Ishikawa (cell line): ENCODE measurements around the gene ST6GALNAC3.

Source experiments
- EP300 ChIP-seq: IDR thresholded peaks from 2 replicates; pipeline ENCODE4 v1.6.1; 2012; ENCODE audit warnings: borderline replicate concordance
- RAD21 ChIP-seq: IDR thresholded peaks from 2 replicates; pipeline ENCODE4 v1.6.1; 2012; ENCODE audit warnings: low read depth
- TAF1 ChIP-seq: IDR thresholded peaks from 2 replicates; pipeline ENCODE4 v1.6.1; 2012; ENCODE audit warnings: low read depth, mild to moderate bottlenecking
- TEAD4 ChIP-seq: IDR thresholded peaks from 2 replicates; pipeline ENCODE4 v1.6.1; 2012
- YY1 ChIP-seq: IDR thresholded peaks from 2 replicates; pipeline ENCODE4 v1.6.1; 2012; ENCODE audit warnings: low read depth

DNA sequence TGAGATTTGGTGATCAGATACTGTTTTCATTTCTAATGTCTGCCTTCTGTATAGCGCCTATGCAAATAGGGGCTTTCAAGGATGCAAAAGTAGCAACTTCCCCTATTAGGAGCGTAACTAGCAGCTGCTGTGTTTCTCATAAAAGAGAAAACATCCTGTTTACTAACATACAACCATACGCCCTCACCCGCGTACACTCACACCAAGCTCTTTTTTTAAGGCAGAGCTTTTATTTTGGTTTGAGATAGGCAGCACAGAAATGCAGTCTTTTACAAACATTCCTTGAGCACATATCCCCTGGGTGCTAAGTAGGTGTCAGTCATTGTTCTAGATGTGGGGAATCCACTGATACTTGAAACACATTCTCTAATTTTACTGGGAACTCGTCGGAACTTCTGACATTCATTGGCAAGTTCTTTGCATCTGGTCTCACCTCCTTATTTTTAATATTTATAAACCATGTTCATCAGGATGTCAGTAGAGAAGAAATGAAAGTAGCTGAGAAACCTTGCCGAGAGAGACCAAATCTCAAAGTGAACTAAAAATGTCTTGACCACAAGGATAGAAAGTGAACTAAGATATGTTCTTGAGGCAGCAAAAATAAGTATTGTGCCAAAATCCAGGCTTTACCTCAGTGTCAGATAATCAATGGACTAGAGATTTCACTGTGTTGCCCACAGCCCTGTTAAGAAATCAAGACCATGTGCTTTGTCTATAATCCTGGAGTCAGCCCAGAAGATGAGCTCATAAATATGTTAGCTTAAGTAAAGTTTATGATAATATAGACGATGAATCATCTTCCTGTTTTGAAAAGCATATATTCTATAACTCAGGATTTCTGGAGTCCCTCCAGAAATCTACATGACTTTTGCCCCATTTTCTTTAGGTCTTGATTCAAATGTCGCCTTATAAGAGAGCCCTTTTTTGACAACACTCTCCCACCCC is 350.9 kb downstream of the ST6GALNAC3 start:
- no peak for TF ChIP-seq EP300
- no peak for TF ChIP-seq TAF1
- no peak for TF ChIP-seq TEAD4
- TF ChIP-seq YY1, result no peak
- TF ChIP-seq RAD21, result no peak
